HepG2 (cell line): ENCODE results near the gene COG8. TPM values are rescaled to one million over a fixed set of nuclear protein-coding genes. Genes with fewer than 3 reads are reported as not detected.

Source experiments
- ATM ChIP-seq: fragments of 450-650 bp; IDR thresholded peaks from 2 replicates; pipeline ENCODE4 v1.7.1; 2017; ENCODE audit warnings: mild to moderate bottlenecking, borderline replicate concordance
- CHCHD3 ChIP-seq: sonication (generic); formaldehyde crosslinking; IDR thresholded peaks from 2 replicates; pipeline ENCODE4 v1.8.0; 2022; ENCODE audit warnings: mild to moderate bottlenecking, missing genetic modification reagents, moderate library complexity
- CHD4 ChIP-seq: fragments of 200-600 bp; sonication (generic); IDR thresholded peaks from 2 replicates; pipeline ENCODE4 v1.7.0; 2017; ENCODE audit warnings: mild to moderate bottlenecking, low read length, borderline replicate concordance
- GABPA ChIP-seq, 2 experiments: IDR thresholded peaks; 2 replicates each; pipeline ENCODE4 v1.6.1; 2011 to 2016; ENCODE audit warnings: low read depth in 2 of 2, low read length in 1 of 2, missing biosample characterization in 1 of 2, missing genetic modification characterization in 1 of 2
- GABPB1 ChIP-seq: IDR thresholded peaks from 2 replicates; pipeline ENCODE4 v1.6.1; 2016; ENCODE audit warnings: mild to moderate bottlenecking, missing genetic modification reagents, moderate library complexity, missing compliant biosample characterization
- ISL2 ChIP-seq: sonication (generic); formaldehyde crosslinking; IDR thresholded peaks from 2 replicates; pipeline ENCODE4 v1.5.0; 2020; ENCODE audit warnings: missing genetic modification reagents
- JARID2 ChIP-seq: sonication (generic); formaldehyde crosslinking; IDR thresholded peaks from 2 replicates; pipeline ENCODE4 v1.8.1; 2023; ENCODE audit warnings: missing genetic modification reagents, inconsistent platforms; ENCODE audit not compliant: insufficient replicate concordance
- KLF9 ChIP-seq: IDR thresholded peaks from 2 replicates; pipeline ENCODE4 v1.6.1; 2016; ENCODE audit warnings: low read depth
- MAFK ChIP-seq, 2 experiments: IDR thresholded peaks in 1 of 2; conservative IDR thresholded peaks in 1 of 2; 2 replicates each; pipeline ENCODE4 v1.6.1; 2011; ENCODE audit warnings: improper control_type of control experiment in 2 of 2, low read length in 2 of 2
- PAF1 ChIP-seq: IDR thresholded peaks from 2 replicates; pipeline ENCODE4 v1.6.1; 2016; ENCODE audit warnings: missing genetic modification reagents, missing compliant biosample characterization
- U2AF2 ChIP-seq: fragments of 200-400 bp; formaldehyde crosslinking; IDR thresholded peaks from 2 replicates; pipeline ENCODE4 v1.6.1; 2017; ENCODE audit warnings: low read depth, mild to moderate bottlenecking, low read length
- ZNF337 ChIP-seq: sonication (generic); formaldehyde crosslinking; IDR thresholded peaks from 2 replicates; pipeline ENCODE4 v1.5.1; 2020; ENCODE audit warnings: missing genetic modification reagents, low read depth, mild to moderate bottlenecking, borderline replicate concordance
- ZNF549 ChIP-seq: sonication (generic); formaldehyde crosslinking; IDR thresholded peaks from 2 replicates; pipeline ENCODE4 v1.5.0; 2020; ENCODE audit warnings: missing genetic modification reagents
- ZNF557 ChIP-seq: sonication (generic); formaldehyde crosslinking; IDR thresholded peaks from 2 replicates; pipeline ENCODE4 v1.4.0; 2020; ENCODE audit warnings: missing genetic modification reagents
- ZNF558 ChIP-seq: sonication (generic); formaldehyde crosslinking; IDR thresholded peaks from 2 replicates; pipeline ENCODE4 v1.9.0; 2022; ENCODE audit warnings: mild to moderate bottlenecking, missing genetic modification reagents, borderline replicate concordance
- ZNF598 ChIP-seq: sonication (generic); formaldehyde crosslinking; IDR thresholded peaks from 2 replicates; pipeline ENCODE4 v1.5.1; 2020; ENCODE audit warnings: mild to moderate bottlenecking, missing genetic modification reagents, borderline replicate concordance
- ZNF619 ChIP-seq: sonication (generic); formaldehyde crosslinking; IDR thresholded peaks from 2 replicates; pipeline ENCODE4 v1.4.0; 2020; ENCODE audit warnings: mild to moderate bottlenecking, missing genetic modification reagents
- polyA plus RNA-seq, 8 experiments: library from polyadenylated mRNA; depleted of rRNA in 3 of 8; stranded (reverse) in 7 of 8; unstranded in 1 of 8; fragments of >200 nt; fragmentation: Illumina TruSeq in 4 of 8; extraction: Trizol in 4 of 8; gene quantifications; 2 replicates each; pipeline versions ENCODE4 v1.2.1 to v1.2.3, GENCODE V29; 2011 to 2016; ENCODE audit warnings: low read depth in 4 of 8, missing spikeins in 1 of 8, mixed read lengths in 1 of 8; ENCODE audit not compliant: insufficient read depth in 1 of 8
- total RNA-seq, 5 experiments: library from RNA; depleted of rRNA; stranded (reverse); fragments of >200 nt; fragmentation: Illumina TruSeq; extraction: Trizol; gene quantifications; 2 replicates each; pipeline ENCODE4 v1.2.3, GENCODE V29; 2016; ENCODE audit warnings: low read depth in 1 of 5
- TF ChIP-seq, protein P1 (sequence below): sonication (generic); formaldehyde crosslinking; IDR thresholded peaks from 2 replicates; pipeline ENCODE4 v1.8.0; 2022; ENCODE audit warnings: missing genetic modification reagents, mild to moderate bottlenecking, moderate library complexity, borderline replicate concordance
- TF ChIP-seq, protein P2 (sequence below): sonication (generic); formaldehyde crosslinking; IDR thresholded peaks from 2 replicates; pipeline ENCODE4 v1.4.0; 2020; ENCODE audit warnings: mild to moderate bottlenecking, missing genetic modification reagents
- TF ChIP-seq, protein P3 (sequence below): sonication (generic); formaldehyde crosslinking; IDR thresholded peaks from 2 replicates; pipeline ENCODE4 v1.5.0; 2020; ENCODE audit warnings: mild to moderate bottlenecking, low read depth, missing genetic modification reagents, borderline replicate concordance
- TF ChIP-seq, protein P4 (sequence below): sonication (generic); formaldehyde crosslinking; IDR thresholded peaks from 2 replicates; pipeline ENCODE4 v1.9.0; 2021; ENCODE audit warnings: missing genetic modification reagents, borderline replicate concordance

Gene COG8
- total and polyA plus RNA-seq, 2 of the 13 experiments (the other 11 are each of a cell fraction or from before 2014, with no cell fraction given): 45.5 to 52.1 TPM

GRCh38 chr16:69310653-69311532 lies 28.5 kb downstream of the COG8 start, which contains the start of gene VPS4A (continued):
- TF ChIP-seq, protein P1, sequence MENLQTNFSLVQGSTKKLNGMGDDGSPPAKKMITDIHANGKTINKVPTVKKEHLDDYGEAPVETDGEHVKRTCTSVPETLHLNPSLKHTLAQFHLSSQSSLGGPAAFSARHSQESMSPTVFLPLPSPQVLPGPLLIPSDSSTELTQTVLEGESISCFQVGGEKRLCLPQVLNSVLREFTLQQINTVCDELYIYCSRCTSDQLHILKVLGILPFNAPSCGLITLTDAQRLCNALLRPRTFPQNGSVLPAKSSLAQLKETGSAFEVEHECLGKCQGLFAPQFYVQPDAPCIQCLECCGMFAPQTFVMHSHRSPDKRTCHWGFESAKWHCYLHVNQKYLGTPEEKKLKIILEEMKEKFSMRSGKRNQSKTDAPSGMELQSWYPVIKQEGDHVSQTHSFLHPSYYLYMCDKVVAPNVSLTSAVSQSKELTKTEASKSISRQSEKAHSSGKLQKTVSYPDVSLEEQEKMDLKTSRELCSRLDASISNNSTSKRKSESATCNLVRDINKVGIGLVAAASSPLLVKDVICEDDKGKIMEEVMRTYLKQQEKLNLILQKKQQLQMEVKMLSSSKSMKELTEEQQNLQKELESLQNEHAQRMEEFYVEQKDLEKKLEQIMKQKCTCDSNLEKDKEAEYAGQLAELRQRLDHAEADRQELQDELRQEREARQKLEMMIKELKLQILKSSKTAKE (CRISPR knock-in tag): peak; percentile 41; the same call in 1 of the 2 replicates
- TF ChIP-seq GABPB1: peak; percentile 85
- TF ChIP-seq, protein P2, sequence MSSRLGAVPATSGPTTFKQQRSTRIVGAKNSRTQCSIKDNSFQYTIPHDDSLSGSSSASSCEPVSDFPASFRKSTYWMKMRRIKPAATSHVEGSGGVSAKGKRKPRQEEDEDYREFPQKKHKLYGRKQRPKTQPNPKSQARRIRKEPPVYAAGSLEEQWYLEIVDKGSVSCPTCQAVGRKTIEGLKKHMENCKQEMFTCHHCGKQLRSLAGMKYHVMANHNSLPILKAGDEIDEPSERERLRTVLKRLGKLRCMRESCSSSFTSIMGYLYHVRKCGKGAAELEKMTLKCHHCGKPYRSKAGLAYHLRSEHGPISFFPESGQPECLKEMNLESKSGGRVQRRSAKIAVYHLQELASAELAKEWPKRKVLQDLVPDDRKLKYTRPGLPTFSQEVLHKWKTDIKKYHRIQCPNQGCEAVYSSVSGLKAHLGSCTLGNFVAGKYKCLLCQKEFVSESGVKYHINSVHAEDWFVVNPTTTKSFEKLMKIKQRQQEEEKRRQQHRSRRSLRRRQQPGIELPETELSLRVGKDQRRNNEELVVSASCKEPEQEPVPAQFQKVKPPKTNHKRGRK: no peak
- no peak for TF ChIP-seq ATM
- TF ChIP-seq ZNF549 (CRISPR knock-in tag): no peak
- 0 out of 2 replicates have a peak, but pooled peaks have one; percentile 31 for TF ChIP-seq ZNF598 (CRISPR knock-in tag)
- no peak for TF ChIP-seq ISL2 (CRISPR knock-in tag)
- no peak; the same call in 1 of the 2 replicates for TF ChIP-seq ZNF619 (CRISPR knock-in tag)
- no peak; the same call in 1 of the 2 replicates for TF ChIP-seq CHCHD3 (CRISPR knock-in tag)
- peak; percentile 62 for TF ChIP-seq GABPA (IDR thresholded peaks at IDR 0.05; ENCODE audit: low read depth, low read length)
- peak; percentile 75 for TF ChIP-seq GABPA (CRISPR knock-in tag; IDR thresholded peaks at IDR 0.05; ENCODE audit: low read depth)
- TF ChIP-seq ZNF557: no peak
- no peak for TF ChIP-seq MAFK (conservative IDR thresholded peaks at IDR 0.05 in 1 of 2, IDR thresholded peaks at IDR 0.05 in 1 of 2; ENCODE audit: low read length in 2 of 2)
- TF ChIP-seq, protein P3, sequence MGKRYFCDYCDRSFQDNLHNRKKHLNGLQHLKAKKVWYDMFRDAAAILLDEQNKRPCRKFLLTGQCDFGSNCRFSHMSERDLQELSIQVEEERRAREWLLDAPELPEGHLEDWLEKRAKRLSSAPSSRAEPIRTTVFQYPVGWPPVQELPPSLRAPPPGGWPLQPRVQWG (CRISPR knock-in tag): no peak
- peak; percentile 66 for TF ChIP-seq JARID2 (CRISPR knock-in tag)
- TF ChIP-seq KLF9 (CRISPR knock-in tag): no peak
- TF ChIP-seq PAF1 (CRISPR knock-in tag): no peak
- TF ChIP-seq, protein P4, sequence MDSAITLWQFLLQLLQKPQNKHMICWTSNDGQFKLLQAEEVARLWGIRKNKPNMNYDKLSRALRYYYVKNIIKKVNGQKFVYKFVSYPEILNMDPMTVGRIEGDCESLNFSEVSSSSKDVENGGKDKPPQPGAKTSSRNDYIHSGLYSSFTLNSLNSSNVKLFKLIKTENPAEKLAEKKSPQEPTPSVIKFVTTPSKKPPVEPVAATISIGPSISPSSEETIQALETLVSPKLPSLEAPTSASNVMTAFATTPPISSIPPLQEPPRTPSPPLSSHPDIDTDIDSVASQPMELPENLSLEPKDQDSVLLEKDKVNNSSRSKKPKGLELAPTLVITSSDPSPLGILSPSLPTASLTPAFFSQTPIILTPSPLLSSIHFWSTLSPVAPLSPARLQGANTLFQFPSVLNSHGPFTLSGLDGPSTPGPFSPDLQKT (CRISPR knock-in tag): no peak
- 0 out of 2 replicates have a peak, but pooled peaks have one; percentile 17 for TF ChIP-seq ZNF558
- TF ChIP-seq CHD4: no peak
- 0 out of 2 replicates have a peak, but pooled peaks have one; percentile 34 for TF ChIP-seq ZNF337
- no peak for TF ChIP-seq U2AF2
